KOPT-K1 (cell line): ENCODE data around the gene AP2B1.
A peak's percentile ranks its signal among the peaks of the same experiment; 100 is the strongest.

Source experiments
- H3K27ac ChIP-seq: fragments of 200-600 bp; sonication (generic); 2 replicates; pipeline ENCODE4 v1.5.1; 2016; ENCODE audit warnings: antibody characterized with exemption, mild to moderate bottlenecking, low read depth, low read length; ENCODE audit not compliant: poor library complexity, severe bottlenecking
- H3K36me3 ChIP-seq: fragments of 200-600 bp; sonication (generic); 2 replicates; pipeline ENCODE4 v1.5.1; 2017; ENCODE audit warnings: antibody characterized with exemption, mild to moderate bottlenecking, low read length, moderate library complexity; ENCODE audit not compliant: insufficient read depth
- H3K9me3 ChIP-seq: fragments of 200-600 bp; sonication (generic); 2 replicates; pipeline ENCODE4 v1.5.1; 2017; ENCODE audit warnings: antibody characterized with exemption, low read length, mild to moderate bottlenecking; ENCODE audit not compliant: insufficient read depth, poor library complexity, severe bottlenecking

Gene AP2B1

DNA sequence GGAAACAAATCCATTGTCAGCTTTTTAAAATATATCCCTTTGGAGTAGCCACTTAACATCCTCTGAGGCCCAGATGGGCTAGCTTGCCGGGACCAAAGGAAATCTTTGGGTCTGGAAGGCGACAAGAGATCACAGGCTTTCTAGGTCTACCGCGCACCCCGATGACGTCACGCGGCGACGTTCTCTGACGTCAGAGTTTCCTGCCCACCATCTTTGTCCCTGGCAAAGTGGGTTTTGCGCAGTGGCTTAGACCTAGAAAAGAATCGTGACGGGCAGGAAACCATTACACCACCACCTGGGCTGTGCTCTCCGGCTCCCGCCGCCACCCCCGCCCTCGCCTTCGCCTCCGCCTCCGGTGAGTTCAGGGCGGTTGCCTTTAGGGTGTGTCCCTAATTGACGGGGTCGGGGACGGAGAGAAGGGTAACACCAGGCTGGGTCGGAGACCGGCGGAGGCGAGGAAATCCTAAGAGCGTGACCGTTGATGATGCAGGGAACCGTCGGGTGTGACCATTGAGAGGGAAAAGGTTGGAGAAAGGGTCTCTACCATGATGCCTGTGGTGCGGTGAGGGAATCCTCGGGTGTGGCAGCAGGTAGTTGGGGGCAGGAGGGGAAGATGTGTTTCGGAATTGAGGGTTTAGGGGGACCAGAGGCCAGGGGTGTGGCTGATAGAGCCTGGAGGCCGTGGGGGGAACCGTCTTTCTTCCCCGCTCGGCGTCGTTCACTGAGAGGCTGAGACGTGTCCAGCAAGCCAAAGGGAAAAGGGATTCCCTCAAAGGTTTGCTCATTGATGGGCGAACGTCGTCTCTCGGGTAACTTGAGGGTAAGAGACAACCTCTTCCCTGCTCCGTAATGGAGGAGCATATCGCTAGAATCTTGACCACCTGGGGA lies at the start of gene AP2B1:
Gene AP2B1 (plus strand): TSS at position 249 of the 888 bp plus-strand sequence. CDS start 6,709 bp downstream, outside the sequence.
- Histone ChIP-seq H3K9me3 (no peaks in the 10 kb centered on the region), H3K27ac (peak within 1 kb of the TSS; percentile 87), H3K36me3 (no peaks in the 10 kb centered on the region)

- no peaks in the 10 kb centered on the region for H3K36me3 ChIP-seq
- H3K27ac ChIP-seq, result peak within 1 kb of the TSS; percentile 96
- no peaks in the 10 kb centered on the region for H3K9me3 ChIP-seq
Measured at GRCh38 chr17:35537601-35538141, 49.5 kb upstream of the AP2B1 start, which contains the start of gene SLFN12L. Gene SLFN12L (minus strand): TSS chr17:35537678. CDS start chr17:35522364, 15,314 bp downstream.

GRCh38 chr17:35539659-35540026 lies 47.5 kb upstream of the AP2B1 start:
- no peaks in the 10 kb centered on the region for H3K36me3 ChIP-seq
- H3K27ac ChIP-seq, result peak overlapping the region; percentile 96

GRCh38 chr17:35540589-35541404 lies 46.3 kb upstream of the AP2B1 start:
- Histone ChIP-seq H3K36me3 (no peaks in the 10 kb centered on the region), H3K27ac (peak overlapping the region; percentile 96), H3K9me3 (no peaks in the 10 kb centered on the region)

More at GRCh38 chr17:35539659-35540026, 47.5 kb upstream of the AP2B1 start:
- H3K9me3 ChIP-seq, result no peaks in the 10 kb centered on the region

- Histone ChIP-seq H3K36me3 (no peaks in the 10 kb centered on the region), H3K9me3 (no peaks in the 10 kb centered on the region), H3K27ac (peak overlapping the region; percentile 96)
Measured at GRCh38 chr17:35541434-35541833, 45.7 kb upstream of the AP2B1 start.

DNA sequence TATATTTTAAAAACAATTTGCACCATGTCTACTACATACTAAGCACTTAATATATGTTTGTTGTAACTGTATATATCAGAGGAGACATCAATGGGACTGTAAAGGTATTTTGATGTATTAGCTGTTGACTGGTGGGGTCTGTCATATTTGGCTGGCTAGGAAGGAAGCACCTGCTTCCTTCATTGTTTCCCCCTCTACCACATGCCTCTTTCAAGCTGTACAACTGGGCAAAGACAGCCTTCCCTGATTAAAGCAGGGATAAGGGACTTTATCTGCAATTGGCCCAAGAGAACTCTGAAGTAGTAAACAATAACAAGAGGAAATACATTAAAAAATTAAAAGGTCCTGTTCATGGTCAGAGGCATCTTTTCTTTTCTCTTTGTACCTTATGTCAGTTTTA lies 44.1 kb upstream of the AP2B1 start:
- peak overlapping the region; percentile 96 for H3K27ac ChIP-seq
- no peaks in the 10 kb centered on the region for H3K36me3 ChIP-seq
- H3K9me3 ChIP-seq, result no peaks in the 10 kb centered on the region

DNA sequence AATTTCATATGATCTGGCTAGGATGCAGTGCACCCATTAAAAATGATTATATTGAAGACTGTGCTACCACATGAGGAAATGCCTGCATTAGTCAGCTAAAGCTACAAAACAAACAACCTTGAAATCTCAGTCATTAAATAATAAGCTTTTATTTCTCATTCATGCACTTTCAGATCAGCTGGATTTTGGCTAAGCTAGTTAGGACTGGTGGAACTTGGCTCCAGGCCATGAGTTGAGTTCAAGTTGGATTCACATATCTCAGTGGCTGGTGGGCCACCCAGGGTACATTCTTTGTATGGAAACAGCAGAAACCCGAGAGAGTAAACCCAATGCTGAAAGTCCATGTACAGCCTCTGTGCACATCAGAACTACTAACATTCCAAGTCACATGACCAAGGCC lies 43.3 kb upstream of the AP2B1 start:
- H3K9me3 ChIP-seq, result no peaks in the 10 kb centered on the region
- peak overlapping the region; percentile 96 for H3K27ac ChIP-seq
- no peaks in the 10 kb centered on the region for H3K36me3 ChIP-seq

GRCh38 chr17:35545150-35545549 lies 42.0 kb upstream of the AP2B1 start:
- H3K27ac ChIP-seq, result no peak overlapping the region

DNA sequence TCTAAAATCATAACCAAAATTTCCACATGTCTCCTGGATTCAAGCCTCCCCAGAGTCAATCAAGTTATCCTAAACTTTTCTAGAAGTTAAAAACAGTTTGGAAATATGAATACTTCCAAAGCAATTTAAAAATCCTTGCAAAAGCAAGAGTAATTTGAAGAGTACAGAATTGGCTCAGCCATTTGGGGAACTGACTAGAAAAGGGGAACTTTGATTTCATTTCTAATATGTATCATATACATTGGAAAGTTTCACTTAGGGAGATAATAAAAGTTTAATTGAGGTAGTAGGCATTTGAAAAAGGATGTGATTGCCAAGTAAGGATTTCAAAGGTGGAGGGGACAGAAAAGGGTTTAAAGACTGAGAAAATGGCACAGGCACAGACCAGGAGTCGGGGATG lies 40.6 kb upstream of the AP2B1 start:
- Histone ChIP-seq H3K36me3 (no peaks in the 10 kb centered on the region), H3K9me3 (no peaks in the 10 kb centered on the region), H3K27ac (no peak overlapping the region)

More at GRCh38 chr17:35545150-35545549, 42.0 kb upstream of the AP2B1 start:
- H3K9me3 ChIP-seq, result no peaks in the 10 kb centered on the region
- H3K36me3 ChIP-seq, result no peaks in the 10 kb centered on the region

- Histone ChIP-seq H3K36me3 (no peaks in the 10 kb centered on the region), H3K27ac (no peak overlapping the region), H3K9me3 (no peaks in the 10 kb centered on the region)
Measured at GRCh38 chr17:35548208-35548810, 38.8 kb upstream of the AP2B1 start.

GRCh38 chr17:35548978-35549377 lies 38.1 kb upstream of the AP2B1 start:
- Histone ChIP-seq H3K27ac (no peak overlapping the region), H3K36me3 (no peaks in the 10 kb centered on the region), H3K9me3 (no peaks in the 10 kb centered on the region)

DNA sequence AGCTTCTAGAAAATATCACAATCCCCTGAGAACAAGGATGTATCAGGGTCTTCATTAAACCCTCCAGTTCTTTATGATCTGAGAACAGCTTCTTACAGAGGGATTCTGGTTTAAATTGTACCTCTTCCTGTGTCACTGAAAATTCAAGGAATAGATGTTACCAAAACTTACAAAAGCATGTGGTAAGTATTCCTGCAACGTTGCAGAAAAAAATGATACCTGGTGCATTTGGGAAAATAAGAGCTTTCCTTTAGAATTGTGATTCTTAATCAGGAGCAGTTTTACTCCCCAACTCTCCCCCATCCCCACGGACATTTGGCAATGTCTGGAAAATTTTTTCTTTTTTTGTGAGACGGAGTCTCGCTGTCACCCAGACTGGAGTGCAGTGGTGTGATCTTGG lies 33.8 kb upstream of the AP2B1 start:
- no peaks in the 10 kb centered on the region for H3K36me3 ChIP-seq
- no peaks in the 10 kb centered on the region for H3K9me3 ChIP-seq
- H3K27ac ChIP-seq, result no peak overlapping the region

DNA sequence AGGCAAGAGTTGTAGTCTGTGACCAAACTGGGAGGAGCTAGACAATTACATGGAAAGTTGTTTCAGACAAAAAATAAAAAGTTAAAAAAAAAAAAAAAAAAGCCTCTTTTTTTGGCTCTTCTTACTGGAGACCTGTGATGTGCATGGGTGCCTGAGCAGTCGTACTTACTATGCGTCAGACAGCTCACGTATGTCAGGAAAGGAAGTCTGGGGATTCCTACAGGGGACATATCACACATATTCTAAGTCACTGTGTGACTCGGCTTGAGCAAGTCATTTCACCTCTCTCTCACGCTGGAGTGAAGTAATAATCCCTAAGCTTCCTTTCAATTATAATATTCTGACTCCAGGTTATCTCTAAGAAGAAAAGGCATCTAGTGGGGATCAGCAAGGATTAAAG lies 32.5 kb upstream of the AP2B1 start:
- H3K9me3 ChIP-seq, result no peaks in the 10 kb centered on the region
- no peaks in the 10 kb centered on the region for H3K36me3 ChIP-seq
- H3K27ac ChIP-seq, result no peak overlapping the region

- Histone ChIP-seq H3K9me3 (no peaks in the 10 kb centered on the region), H3K27ac (no peak overlapping the region), H3K36me3 (no peaks in the 10 kb centered on the region)
Measured at GRCh38 chr17:35555691-35556090, 31.4 kb upstream of the AP2B1 start.

DNA sequence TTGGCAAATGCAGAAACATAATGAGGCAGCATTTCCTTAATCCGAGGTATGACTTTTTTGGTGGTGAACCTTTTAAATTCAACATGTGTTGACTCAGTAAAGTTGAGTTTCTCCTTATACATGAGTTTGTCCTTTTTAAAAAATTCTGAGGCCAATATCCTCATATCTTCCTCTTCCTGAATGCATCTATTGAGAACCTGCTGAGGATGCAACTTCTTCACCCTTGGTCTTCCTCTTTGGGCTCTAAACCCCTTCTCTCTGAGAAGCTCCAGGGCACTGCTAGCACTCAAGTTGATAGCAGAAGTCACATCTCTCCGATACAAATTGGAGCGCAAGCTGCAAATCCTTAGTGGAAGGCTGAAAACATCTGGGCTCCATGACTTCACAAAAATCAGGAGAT lies 29.8 kb upstream of the AP2B1 start:
- Histone ChIP-seq H3K27ac (no peak overlapping the region), H3K9me3 (no peaks in the 10 kb centered on the region), H3K36me3 (no peaks in the 10 kb centered on the region)
